COLO668 (cell line): ENCODE measurements around the gene SNTG2.

Experiments
- DNase-seq: peaks from one replicate; lab custom pipeline; 2025; ENCODE audit not compliant: unreplicated experiment; lab: John Stamatoyannopoulos, UW

Gene SNTG2

GRCh38 chr2:951224-952006, 766 bp downstream of the SNTG2 start:
- no peak for DNase-seq

- DNase-seq = no peak
These were observed 2.8 kb downstream of the SNTG2 start for GRCh38 chr2:953408-953807.

GRCh38 chr2:953975-954686, 3.5 kb downstream of the SNTG2 start:
- no peak for DNase-seq

- peak; percentile 14 for DNase-seq
These were observed 4.0 kb downstream of the SNTG2 start for GRCh38 chr2:954687-955000.

GRCh38 chr2:955829-956731, 5.4 kb downstream of the SNTG2 start:
- DNase-seq = no peak

GRCh38 chr2:959457-959856, 8.8 kb downstream of the SNTG2 start:
- no peak for DNase-seq

GRCh38 chr2:960061-960736, 9.6 kb downstream of the SNTG2 start:
- peak; percentile 73 for DNase-seq

- no peak for DNase-seq
These were observed 11.1 kb downstream of the SNTG2 start for GRCh38 chr2:961786-962185.

GRCh38 chr2:963876-964275, 13.2 kb downstream of the SNTG2 start:
- no peak for DNase-seq

- no peak for DNase-seq
These were observed 13.9 kb downstream of the SNTG2 start for GRCh38 chr2:964562-964961.

GRCh38 chr2:965640-966147, 15.0 kb downstream of the SNTG2 start:
- no peak for DNase-seq

GRCh38 chr2:973129-973528, 22.5 kb downstream of the SNTG2 start:
- no peak for DNase-seq

GRCh38 chr2:974054-974453, 23.4 kb downstream of the SNTG2 start:
- no peak for DNase-seq

GRCh38 chr2:974502-974901, 23.9 kb downstream of the SNTG2 start:
- no peak for DNase-seq

GRCh38 chr2:975095-975494, 24.4 kb downstream of the SNTG2 start:
- DNase-seq = no peak

- DNase-seq = no peak
These were observed 28.6 kb downstream of the SNTG2 start for GRCh38 chr2:979069-979928.

GRCh38 chr2:980176-980575, 29.5 kb downstream of the SNTG2 start:
- peak; percentile 30 for DNase-seq

- DNase-seq = no peak
These were observed 30.6 kb downstream of the SNTG2 start for GRCh38 chr2:981258-981657.

- DNase-seq = no peak
These were observed 31.1 kb downstream of the SNTG2 start for GRCh38 chr2:981759-982158.

- no peak for DNase-seq
These were observed 34.8 kb downstream of the SNTG2 start for GRCh38 chr2:985317-985898.
